GM23248 (cell line): Measurements from ENCODE around the gene PPP2R5C. TPM values are rescaled to one million over a fixed set of nuclear protein-coding genes. Genes with fewer than 3 reads are reported as not detected.

Source experiments
- DNase-seq: peaks from one replicate; pipeline ENCODE4 v3.0.0-alpha.2; 2015
- H2AFZ ChIP-seq: fragments of 200-600 bp; sonication (generic); 2 replicates; pipeline ENCODE4 v1.6.1; 2016; ENCODE audit warnings: antibody characterized with exemption
- H3F3A ChIP-seq: fragments of 200-600 bp; sonication (generic); 2 replicates; pipeline ENCODE4 v1.6.1; 2016; ENCODE audit warnings: mild to moderate bottlenecking, antibody characterized with exemption, mixed run types; ENCODE audit not compliant: insufficient read depth
- H3K27ac ChIP-seq: fragments of 200-600 bp; sonication (generic); 2 replicates; pipeline ENCODE4 v1.5.1; 2016; ENCODE audit warnings: mild to moderate bottlenecking
- H3K27me3 ChIP-seq: fragments of 200-600 bp; sonication (generic); replicated peaks from 2 replicates; pipeline ENCODE4 v1.6.1; 2016; ENCODE audit warnings: mild to moderate bottlenecking; ENCODE audit not compliant: insufficient read depth
- H3K36me3 ChIP-seq: fragments of 200-600 bp; sonication (generic); 2 replicates; pipeline ENCODE4 v1.6.1; 2016; ENCODE audit warnings: low read depth, mild to moderate bottlenecking
- H3K4me1 ChIP-seq: fragments of 200-600 bp; sonication (generic); 2 replicates; pipeline ENCODE4 v1.6.1; 2016; ENCODE audit warnings: mild to moderate bottlenecking; ENCODE audit not compliant: insufficient read depth
- H3K4me2 ChIP-seq: fragments of 200-600 bp; sonication (generic); one replicate; pipeline ENCODE4 v1.6.1; 2016; ENCODE audit warnings: mild to moderate bottlenecking; ENCODE audit not compliant: unreplicated experiment
- H3K4me3 ChIP-seq: fragments of 200-600 bp; sonication (generic); 2 replicates; pipeline ENCODE4 v1.5.1; 2016; ENCODE audit warnings: mild to moderate bottlenecking
- H3K79me2 ChIP-seq: fragments of 200-600 bp; sonication (generic); 2 replicates; pipeline ENCODE4 v1.6.1; 2016; ENCODE audit warnings: mild to moderate bottlenecking; ENCODE audit not compliant: insufficient read depth
- H3K9ac ChIP-seq: fragments of 200-600 bp; sonication (generic); 2 replicates; pipeline ENCODE4 v1.6.1; 2016; ENCODE audit warnings: mild to moderate bottlenecking
- H3K9me2 ChIP-seq: fragments of 200-600 bp; sonication (generic); 2 replicates; pipeline ENCODE4 v1.6.1; 2016; ENCODE audit warnings: mixed run types, mild to moderate bottlenecking, moderate library complexity; ENCODE audit not compliant: insufficient read depth
- H3K9me3 ChIP-seq: fragments of 200-600 bp; sonication (generic); one replicate; pipeline ENCODE4 v1.6.1; 2017; ENCODE audit warnings: low read depth
- H4K20me1 ChIP-seq: fragments of 200-600 bp; sonication (generic); 2 replicates; pipeline ENCODE4 v1.6.0; 2016; ENCODE audit not compliant: insufficient read depth
- EZH2 ChIP-seq: fragments of 200-600 bp; sonication (generic); IDR thresholded peaks from 2 replicates; pipeline ENCODE4 v1.6.1; 2018; ENCODE audit warnings: antibody characterized with exemption, mild to moderate bottlenecking; ENCODE audit not compliant: insufficient read depth, poor library complexity, severe bottlenecking
- EZH2phosphoT487 ChIP-seq: fragments of 200-600 bp; sonication (generic); IDR thresholded peaks from 2 replicates; pipeline ENCODE4 v1.6.1; 2018; ENCODE audit warnings: antibody characterized with exemption, moderate library complexity, mild to moderate bottlenecking, low read depth; ENCODE audit not compliant: insufficient read depth
- WGBS, 2 experiments: methylation state at CpG; one replicate each; pipeline ENCODE4 v1.1.6; 2015 to 2017; ENCODE audit warnings: low lambda C conversion rate in 2 of 2, low coverage in 1 of 2; ENCODE audit errors: missing lambda C conversion rate in 2 of 2; 5-methylcytosine and 5-hydroxymethylcytosine counted together
- in situ Hi-C: fragments of 300-500 bp; cut with MboI; formaldehyde crosslinking; loops from 2 replicates; pipeline ENCODE4 v1.15.0; 2020
- polyA plus RNA-seq: library from polyadenylated mRNA; unstranded; fragments of >200 nt; fragmentation: Nextera tagmentation; extraction: Ambion mirVana; gene quantifications from 2 replicates; pipeline ENCODE4 v1.2.1, GENCODE V29; 2016
- total RNA-seq: library from RNA; depleted of rRNA; stranded (reverse); fragments of >200 nt; shearing (Covaris generic); gene quantifications from 2 replicates; pipeline ENCODE4 v1.2.3, GENCODE V29; 2014

The PPP2R5C gene
- total and polyA plus RNA-seq, 2 experiments from 2014 or later, result 76.3 to 77.9 TPM

GRCh38 chr14:101840649-101841369, 79.3 kb downstream of the PPP2R5C start:
- no peak for DNase-seq
- peaks cover 8% of the 10 kb centered on the region; the same call in 1 of the 2 replicates for H4K20me1 ChIP-seq
- no peaks in the 10 kb centered on the region for H3K36me3 ChIP-seq
- 65 to 66% methylated on average over 5 of the region's 5 CpGs for WGBS, 2 experiments
- TF ChIP-seq EZH2 (no peak), EZH2phosphoT487 (no peak)
- no peaks in the 10 kb centered on the region for H3K27me3 ChIP-seq
- H2AFZ ChIP-seq, result no peak overlapping the region
- H3K4me3 ChIP-seq, result no peak overlapping the region
- H3K4me2 ChIP-seq, result no peak overlapping the region
- no peak overlapping the region for H3K9ac ChIP-seq
- H3K4me1 ChIP-seq, result peaks cover 11% of the 10 kb centered on the region
- in situ Hi-C loops, result no loop called here
- H3F3A ChIP-seq, result no peaks in the 10 kb centered on the region
- H3K9me2 ChIP-seq, result no peaks in the 10 kb centered on the region
- H3K79me2 ChIP-seq, result peaks cover 100% of the 10 kb centered on the region
- H3K27ac ChIP-seq, result no peak overlapping the region
- H3K9me3 ChIP-seq, result no peaks in the 10 kb centered on the region

GRCh38 chr14:101843038-101843437, 81.5 kb downstream of the PPP2R5C start:
- H3K27ac ChIP-seq, result no peak overlapping the region
- H2AFZ ChIP-seq, result no peak overlapping the region
- H3K9me2 ChIP-seq, result no peaks in the 10 kb centered on the region
- no peak overlapping the region for H3K4me3 ChIP-seq
- no peaks in the 10 kb centered on the region for H3K36me3 ChIP-seq
- H3F3A ChIP-seq, result no peaks in the 10 kb centered on the region
- no peak for DNase-seq
- in situ Hi-C loops, result no loop called here
- H3K79me2 ChIP-seq, result peaks cover 100% of the 10 kb centered on the region
- no peaks in the 10 kb centered on the region for H4K20me1 ChIP-seq
- no peak for TF ChIP-seq EZH2
- TF ChIP-seq EZH2phosphoT487, result no peak
- WGBS, 2 experiments, result 72 to 76% methylated on average over 3 of the region's 3 CpGs
- no peaks in the 10 kb centered on the region for H3K9me3 ChIP-seq
- H3K4me2 ChIP-seq, result no peak overlapping the region
- H3K27me3 ChIP-seq, result no peaks in the 10 kb centered on the region
- no peak overlapping the region for H3K9ac ChIP-seq
- H3K4me1 ChIP-seq, result no peaks in the 10 kb centered on the region

DNA sequence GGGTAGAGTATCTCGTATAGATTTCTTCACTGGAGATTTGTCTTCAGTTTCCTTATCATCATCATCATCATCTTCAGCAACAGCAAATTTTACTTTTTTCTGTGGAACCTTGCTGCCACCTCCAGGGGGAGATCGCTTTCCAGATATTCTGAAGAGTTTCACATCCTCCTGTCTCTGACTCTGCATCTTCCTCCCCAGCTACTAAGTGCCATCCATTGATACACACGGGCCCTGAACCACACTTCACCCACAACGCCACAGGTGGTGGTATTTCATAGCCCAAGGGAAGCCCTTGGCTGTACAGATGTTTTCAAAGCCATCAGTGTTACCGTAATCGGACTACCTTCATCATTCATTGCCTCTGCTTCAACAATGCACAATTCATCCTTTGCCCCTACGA, 82.2 kb downstream of the PPP2R5C start:
- Histone ChIP-seq H3K9ac (no peak overlapping the region), H3K27ac (no peak overlapping the region), H3K36me3 (no peaks in the 10 kb centered on the region), H4K20me1 (no peaks in the 10 kb centered on the region), H3K79me2 (peaks cover 100% of the 10 kb centered on the region), H3K4me1 (no peaks in the 10 kb centered on the region), H3K4me2 (no peak overlapping the region), H3K9me2 (no peaks in the 10 kb centered on the region), H3K9me3 (no peaks in the 10 kb centered on the region), H3F3A (no peaks in the 10 kb centered on the region), H3K27me3 (no peaks in the 10 kb centered on the region), H2AFZ (no peak overlapping the region), H3K4me3 (no peak overlapping the region)
- TF ChIP-seq EZH2phosphoT487 (no peak), EZH2 (no peak)
- DNase-seq, result no peak
- 84 to 85% methylated on average over 7 of the region's 7 CpGs for WGBS, 2 experiments
- in situ Hi-C loops, result no loop called here

GRCh38 chr14:101844219-101844618, 82.7 kb downstream of the PPP2R5C start:
- Histone ChIP-seq H3K27ac (no peak overlapping the region), H4K20me1 (no peaks in the 10 kb centered on the region), H2AFZ (no peak overlapping the region), H3K27me3 (no peaks in the 10 kb centered on the region), H3K4me3 (no peak overlapping the region), H3K4me2 (no peak overlapping the region), H3K9me2 (no peaks in the 10 kb centered on the region), H3K36me3 (no peaks in the 10 kb centered on the region), H3K79me2 (peaks cover 100% of the 10 kb centered on the region), H3K9ac (no peak overlapping the region), H3F3A (no peaks in the 10 kb centered on the region), H3K9me3 (no peaks in the 10 kb centered on the region), H3K4me1 (no peaks in the 10 kb centered on the region)
- no peak for DNase-seq
- TF ChIP-seq EZH2 (no peak), EZH2phosphoT487 (no peak)
- in situ Hi-C loops, result no loop called here
- WGBS, 2 experiments, result 53 to 54% methylated on average over 19 of the region's 19 CpGs
